HG02623 (cell line): ENCODE data around the gene PLEKHD1.
A peak's percentile ranks its signal among the peaks of the same experiment; 100 is the strongest.
"Not testable (repeated sequence)": the region's sequence is repeated elsewhere in the genome, so short reads cannot be mapped to it uniquely, and the experiment has no call there.

Experiments used
- ATAC-seq: cut with Tn5 transposase; IDR thresholded peaks from one replicate; pipeline ENCODE4 v1.9.1; 2021; ENCODE audit warnings: moderate library complexity; ENCODE audit not compliant: unreplicated experiment

Gene PLEKHD1

GRCh38 chr14:69481815-69482568 lies 2.5 kb upstream of the PLEKHD1 start:
- ATAC-seq, result peak; percentile 89

GRCh38 chr14:69483765-69484443 lies 624 bp upstream of the PLEKHD1 start:
- ATAC-seq, result no peak

- no peak for ATAC-seq
Observed at GRCh38 chr14:69485315-69485660, 760 bp downstream of the PLEKHD1 start.

GRCh38 chr14:69485701-69486100 lies 1.2 kb downstream of the PLEKHD1 start:
- ATAC-seq, result no peak

GRCh38 chr14:69487226-69487625 lies 2.7 kb downstream of the PLEKHD1 start:
- no peak for ATAC-seq

- ATAC-seq, result no peak
Observed at GRCh38 chr14:69487771-69488170, 3.2 kb downstream of the PLEKHD1 start.

- no peak for ATAC-seq
Observed at GRCh38 chr14:69489495-69489894, 5.0 kb downstream of the PLEKHD1 start.

GRCh38 chr14:69490219-69490918 lies 5.8 kb downstream of the PLEKHD1 start:
- ATAC-seq, result no peak

GRCh38 chr14:69491193-69491592 lies 6.7 kb downstream of the PLEKHD1 start:
- no peak for ATAC-seq

GRCh38 chr14:69493038-69493437 lies 8.5 kb downstream of the PLEKHD1 start:
- ATAC-seq, result no peak

GRCh38 chr14:69493791-69494190 lies 9.3 kb downstream of the PLEKHD1 start:
- ATAC-seq, result no peak

GRCh38 chr14:69495341-69495921 lies 10.9 kb downstream of the PLEKHD1 start:
- ATAC-seq, result no peak

GRCh38 chr14:69497866-69498265 lies 13.3 kb downstream of the PLEKHD1 start:
- ATAC-seq, result not testable (repeated sequence)

GRCh38 chr14:69498286-69498685 lies 13.8 kb downstream of the PLEKHD1 start:
- ATAC-seq, result not testable (repeated sequence)

- ATAC-seq, result no peak
Observed at GRCh38 chr14:69499436-69499835, 14.9 kb downstream of the PLEKHD1 start.

GRCh38 chr14:69500096-69500495 lies 15.6 kb downstream of the PLEKHD1 start:
- no peak for ATAC-seq

- ATAC-seq, result no peak
Observed at GRCh38 chr14:69500736-69501135, 16.2 kb downstream of the PLEKHD1 start.

GRCh38 chr14:69501423-69501838 lies 16.9 kb downstream of the PLEKHD1 start:
- no peak for ATAC-seq

- no peak for ATAC-seq
Observed at GRCh38 chr14:69504775-69505174, 20.2 kb downstream of the PLEKHD1 start.

- no peak for ATAC-seq
Observed at GRCh38 chr14:69505338-69506240, 21.1 kb downstream of the PLEKHD1 start.

- ATAC-seq, result no peak
Observed at GRCh38 chr14:69506241-69506595, 21.7 kb downstream of the PLEKHD1 start.
